Stimulated activated naive B cell treated with anti-CD40 and anti-IgM and Interleukin-4, amounts not matched to agents 10 μg/mL and 1 μg/mL and 100 μg/mL, for 72 hours (primary cell): Measurements from ENCODE around the gene BHLHE23.

Source experiments
- ATAC-seq, 2 donors: fragments of 150-1000 bp; cut with Tn5 transposase; replicated peaks; 2 replicates each; pipeline ENCODE4 v1.10.0; 2021; ENCODE audit warnings: moderate library complexity in 1 of 2
- DNase-seq: peaks from one replicate; pipeline ENCODE4 v3.0.0; 2021
- H3K27ac Mint-ChIP-seq: one replicate; pipeline ENCODE4 v1.8.0; 2022; ENCODE audit warnings: mild to moderate bottlenecking, mixed read lengths
- H3K27me3 Mint-ChIP-seq, 2 donors: one replicate each; pipeline ENCODE4 v1.8.0; 2022; ENCODE audit warnings: mixed read lengths in 2 of 2
- H3K36me3 Mint-ChIP-seq, 2 donors: one replicate each; pipeline ENCODE4 v1.8.0; 2022; ENCODE audit warnings: mixed read lengths in 2 of 2, mild to moderate bottlenecking in 1 of 2
- H3K4me1 Mint-ChIP-seq, 2 donors: one replicate each; pipeline ENCODE4 v1.8.0; 2022; ENCODE audit warnings: mixed read lengths in 2 of 2, mild to moderate bottlenecking in 1 of 2
- H3K4me3 Mint-ChIP-seq, 2 donors: one replicate each; pipeline ENCODE4 v1.8.0; 2022; ENCODE audit warnings: mild to moderate bottlenecking in 2 of 2, mixed read lengths in 2 of 2, moderate library complexity in 1 of 2
- H3K9me3 Mint-ChIP-seq, 2 donors: one replicate each; pipeline ENCODE4 v1.8.0; 2022; ENCODE audit warnings: mixed read lengths in 2 of 2, mild to moderate bottlenecking in 1 of 2

Gene BHLHE23

DNA sequence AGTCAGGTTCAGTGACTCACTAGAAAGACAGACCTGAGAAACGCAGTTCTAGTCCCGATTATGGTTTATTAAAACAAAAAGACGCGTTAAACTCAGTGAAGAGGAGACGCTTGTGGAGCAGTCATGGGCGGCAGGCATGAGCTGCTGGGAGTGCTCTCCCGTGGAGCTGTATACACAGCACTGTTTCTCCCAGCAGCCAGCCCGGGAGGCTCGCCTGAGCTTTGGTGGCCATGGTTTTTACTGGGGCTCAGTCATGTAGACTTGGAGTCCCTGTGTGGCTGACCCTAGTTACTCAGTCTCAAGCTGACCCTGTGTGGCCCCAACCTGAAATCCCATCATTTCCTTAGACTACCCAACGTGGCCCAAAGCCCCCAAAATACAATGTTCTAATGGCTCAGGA is 41.2 kb upstream of the BHLHE23 start:
- Mint-ChIP-seq H3K36me3 (peaks cover 2 to 3% of the 10 kb centered on the region in 2 donors), H3K27me3 (peaks cover 28 to 36% of the 10 kb centered on the region in 2 donors), H3K27ac (no peak overlapping the region), H3K4me3 (no peak overlapping the region), H3K9me3 (peaks cover 0 to 7% of the 10 kb centered on the region in 2 donors), H3K4me1 (peaks cover 0 to 4% of the 10 kb centered on the region in 2 donors)
- no peak for ATAC-seq
- no peak for DNase-seq

DNA sequence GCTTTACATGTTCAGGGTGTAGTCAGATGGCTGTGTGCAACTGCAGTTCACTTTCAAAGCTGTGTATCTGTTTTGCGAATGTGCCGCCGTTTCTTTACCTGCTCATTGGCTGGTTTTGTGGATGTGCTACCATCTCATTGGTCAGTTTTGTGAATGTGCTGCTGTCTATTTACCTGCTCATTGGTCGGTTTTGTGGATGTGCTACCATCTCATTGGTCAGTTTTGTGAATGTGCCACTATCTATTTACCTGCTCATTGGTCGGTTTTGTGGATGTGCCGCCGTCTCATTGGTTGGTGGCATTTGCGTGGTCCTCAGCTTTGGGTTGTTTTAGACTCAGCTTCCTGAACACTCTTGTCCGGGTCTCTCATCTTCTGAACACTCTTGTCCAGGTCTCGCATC is 40.5 kb upstream of the BHLHE23 start:
- no peak overlapping the region for H3K27ac Mint-ChIP-seq
- H3K9me3 Mint-ChIP-seq: peaks cover 0 to 7% of the 10 kb centered on the region in 2 donors
- H3K4me1 Mint-ChIP-seq: peaks cover 0 to 6% of the 10 kb centered on the region in 2 donors
- no peak for DNase-seq
- no peak for ATAC-seq
- no peak overlapping the region for H3K4me3 Mint-ChIP-seq
- peaks cover 2 to 3% of the 10 kb centered on the region in 2 donors for H3K36me3 Mint-ChIP-seq
- peaks cover 30 to 40% of the 10 kb centered on the region in 2 donors for H3K27me3 Mint-ChIP-seq

DNA sequence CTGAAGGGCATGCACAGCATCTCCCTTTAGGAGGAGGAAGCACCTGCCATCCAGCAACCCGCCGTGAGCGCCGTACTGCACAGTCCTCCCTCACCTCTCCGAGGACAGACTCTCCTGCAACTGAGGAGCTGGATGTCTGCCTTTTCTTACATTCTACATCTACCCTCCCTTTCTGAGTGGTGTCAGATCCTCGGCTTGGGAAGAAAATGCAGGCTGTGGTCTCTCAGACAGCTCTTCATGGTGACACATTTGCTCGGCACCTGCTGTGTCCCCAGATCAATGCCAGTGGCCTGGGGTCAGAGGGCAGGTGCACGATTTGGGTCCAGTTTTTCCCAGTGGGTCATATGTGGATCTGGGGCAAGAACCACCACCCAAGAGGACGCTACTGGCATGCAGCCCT is 40.1 kb upstream of the BHLHE23 start:
- ATAC-seq: no peak
- DNase-seq: no peak
- Mint-ChIP-seq H3K4me3 (no peak overlapping the region), H3K9me3 (peaks cover 0 to 7% of the 10 kb centered on the region in 2 donors), H3K36me3 (peaks cover 2 to 3% of the 10 kb centered on the region in 2 donors), H3K27ac (no peak overlapping the region), H3K27me3 (peaks cover 31 to 44% of the 10 kb centered on the region in 2 donors), H3K4me1 (peaks cover 0 to 6% of the 10 kb centered on the region in 2 donors)

DNA sequence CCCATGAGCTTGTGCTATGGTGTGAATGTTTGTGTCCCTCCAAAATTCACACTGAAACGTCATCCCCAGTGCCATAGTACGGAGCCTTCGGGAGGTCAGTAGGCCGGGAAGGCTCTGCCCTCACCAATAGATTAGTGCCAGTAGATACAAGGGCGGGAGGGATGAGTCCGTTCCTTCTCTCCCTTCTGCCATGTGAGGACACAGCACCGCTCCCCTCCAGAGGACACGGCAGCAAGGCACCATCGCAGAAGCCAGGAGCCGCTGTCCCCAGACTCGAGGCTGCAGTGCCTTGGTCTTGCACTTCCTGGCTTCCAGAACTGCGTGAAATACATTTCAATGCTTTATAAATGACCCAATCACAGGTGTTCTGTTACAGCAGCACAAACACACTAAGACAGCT is 39.2 kb upstream of the BHLHE23 start:
- no peak for ATAC-seq
- peaks cover 2 to 3% of the 10 kb centered on the region in 2 donors for H3K36me3 Mint-ChIP-seq
- H3K4me3 Mint-ChIP-seq: no peak overlapping the region
- peaks cover 0 to 7% of the 10 kb centered on the region in 2 donors for H3K9me3 Mint-ChIP-seq
- peaks cover 0 to 6% of the 10 kb centered on the region in 2 donors for H3K4me1 Mint-ChIP-seq
- peaks cover 34 to 50% of the 10 kb centered on the region in 2 donors for H3K27me3 Mint-ChIP-seq
- H3K27ac Mint-ChIP-seq: no peak overlapping the region
- no peak for DNase-seq

DNA sequence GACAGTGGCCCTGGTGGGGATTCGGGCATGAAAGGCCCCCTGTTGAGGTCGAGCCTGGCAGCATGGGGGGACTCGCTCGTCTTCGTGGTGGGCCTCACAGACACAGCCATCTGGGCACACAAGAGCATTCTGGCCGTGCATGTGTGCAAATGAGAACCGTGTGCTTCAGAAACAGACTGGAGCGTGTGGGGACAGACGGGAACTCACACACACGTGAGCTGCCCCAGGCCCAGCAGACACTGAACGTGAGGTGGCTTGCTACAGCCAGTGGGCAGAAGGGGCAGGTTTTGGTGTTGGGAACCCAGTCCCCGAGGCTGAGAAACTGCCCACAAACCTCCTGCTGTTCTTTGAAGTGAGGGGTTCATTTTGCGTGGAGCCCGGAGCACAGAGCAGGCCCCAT is 38.6 kb upstream of the BHLHE23 start:
- Mint-ChIP-seq H3K27ac (no peak overlapping the region), H3K4me1 (peaks cover 0 to 6% of the 10 kb centered on the region in 2 donors), H3K36me3 (peaks cover 2 to 3% of the 10 kb centered on the region in 2 donors), H3K27me3 (peaks cover 39 to 56% of the 10 kb centered on the region in 2 donors), H3K4me3 (no peak overlapping the region), H3K9me3 (peaks cover 0 to 7% of the 10 kb centered on the region in 2 donors)
- ATAC-seq (no peak), DNase-seq (no peak)

DNA sequence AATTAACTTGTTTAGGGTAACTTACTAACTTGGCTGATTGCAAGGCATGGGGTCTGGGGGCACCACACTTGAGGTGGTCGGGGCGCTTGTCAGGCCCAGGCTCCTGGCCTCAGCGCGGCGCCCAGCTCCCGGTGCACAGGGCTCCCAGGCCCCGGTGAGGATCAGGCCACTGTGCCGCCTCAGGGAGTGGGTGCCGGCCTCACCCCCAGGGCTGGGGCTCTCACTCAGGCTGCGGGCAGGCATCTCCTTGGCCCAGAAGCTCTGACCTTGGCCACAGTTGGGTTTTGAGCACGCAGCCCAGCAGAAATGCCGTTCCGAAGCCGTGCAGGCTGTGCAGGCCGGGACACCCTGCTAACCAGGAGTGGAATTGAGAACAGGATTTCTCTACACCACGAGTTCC is 37.8 kb upstream of the BHLHE23 start:
- H3K27me3 Mint-ChIP-seq: peaks cover 47 to 63% of the 10 kb centered on the region in 2 donors
- peaks cover 2 to 3% of the 10 kb centered on the region in 2 donors for H3K36me3 Mint-ChIP-seq
- peaks cover 0 to 7% of the 10 kb centered on the region in 2 donors for H3K9me3 Mint-ChIP-seq
- H3K27ac Mint-ChIP-seq: no peak overlapping the region
- no peak for DNase-seq
- H3K4me1 Mint-ChIP-seq: peaks cover 0 to 6% of the 10 kb centered on the region in 2 donors
- no peak for ATAC-seq
- no peak overlapping the region for H3K4me3 Mint-ChIP-seq

DNA sequence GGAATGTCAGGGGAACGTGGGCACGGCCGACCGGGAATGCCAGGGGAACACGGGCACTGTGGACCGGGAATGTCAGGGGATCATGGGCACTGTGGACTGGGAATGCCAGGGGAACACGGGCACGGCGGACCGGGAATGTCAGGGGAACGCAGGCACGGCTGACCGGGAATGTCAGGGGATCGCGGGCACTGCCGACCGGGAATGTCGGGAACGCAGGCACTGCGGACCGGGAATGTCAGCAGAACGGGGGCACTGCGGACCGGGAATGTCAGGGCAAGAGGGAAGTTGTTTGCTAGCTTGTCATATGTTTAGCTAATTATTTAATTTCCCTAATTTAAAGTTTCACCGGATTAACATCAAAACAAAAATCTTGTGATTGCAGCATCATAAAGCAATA is 37.4 kb upstream of the BHLHE23 start:
- DNase-seq: no peak
- ATAC-seq: no peak
- peaks cover 0 to 5% of the 10 kb centered on the region in 2 donors for H3K9me3 Mint-ChIP-seq
- H3K27me3 Mint-ChIP-seq: peaks cover 50 to 68% of the 10 kb centered on the region in 2 donors
- peaks cover 0 to 5% of the 10 kb centered on the region in 2 donors for H3K4me1 Mint-ChIP-seq
- no peak overlapping the region for H3K27ac Mint-ChIP-seq
- peaks cover 2% of the 10 kb centered on the region in 2 donors for H3K36me3 Mint-ChIP-seq
- no peak overlapping the region for H3K4me3 Mint-ChIP-seq

DNA sequence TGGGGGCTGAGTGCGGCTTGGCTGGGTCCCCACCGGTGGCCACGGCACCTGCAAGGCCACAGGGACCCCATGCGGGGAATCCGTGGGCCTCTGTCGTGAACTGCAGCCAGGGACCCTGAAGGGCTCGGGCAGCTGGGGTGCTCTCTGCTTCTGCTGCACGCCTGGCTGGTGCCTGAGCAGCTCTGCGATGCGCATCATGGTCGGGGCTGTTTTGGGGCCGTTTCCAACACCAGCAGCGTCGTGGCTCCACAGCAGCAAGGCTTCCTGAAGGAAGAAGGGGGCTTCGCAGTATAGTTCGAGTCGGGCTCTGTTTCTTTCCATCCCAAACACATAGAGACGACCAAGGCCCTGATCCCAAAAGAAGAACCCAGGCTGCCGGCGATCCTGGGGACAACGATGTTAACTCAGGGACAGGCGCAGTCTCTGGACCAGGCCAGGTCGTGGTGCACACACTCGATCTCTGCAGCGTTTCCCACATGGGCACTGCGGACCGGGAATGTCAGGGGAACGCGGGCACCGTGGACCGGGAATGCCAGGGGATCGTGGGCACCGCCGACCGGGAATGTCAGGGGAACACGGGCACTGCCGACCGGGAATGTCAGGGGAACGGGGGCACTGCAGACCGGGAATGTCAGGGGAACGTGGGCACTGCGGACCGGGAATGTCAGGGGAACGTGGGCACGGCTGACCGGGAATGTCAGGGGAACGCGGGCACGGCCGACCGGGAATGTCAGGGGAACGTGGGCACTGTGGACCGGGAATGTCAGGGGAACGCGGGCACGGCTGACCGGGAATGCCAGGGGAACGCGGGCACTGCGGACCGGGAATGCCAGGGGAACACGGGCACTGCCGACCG is 36.8 kb upstream of the BHLHE23 start:
- H3K27me3 Mint-ChIP-seq: peaks cover 50 to 69% of the 10 kb centered on the region in 2 donors
- DNase-seq: no peak
- ATAC-seq: no peak
- H3K4me1 Mint-ChIP-seq: peaks cover 0 to 4% of the 10 kb centered on the region in 2 donors
- peaks cover 0 to 2% of the 10 kb centered on the region in 2 donors for H3K36me3 Mint-ChIP-seq
- H3K27ac Mint-ChIP-seq: no peak overlapping the region
- no peak overlapping the region for H3K4me3 Mint-ChIP-seq
- peaks cover 0 to 4% of the 10 kb centered on the region in 2 donors for H3K9me3 Mint-ChIP-seq

DNA sequence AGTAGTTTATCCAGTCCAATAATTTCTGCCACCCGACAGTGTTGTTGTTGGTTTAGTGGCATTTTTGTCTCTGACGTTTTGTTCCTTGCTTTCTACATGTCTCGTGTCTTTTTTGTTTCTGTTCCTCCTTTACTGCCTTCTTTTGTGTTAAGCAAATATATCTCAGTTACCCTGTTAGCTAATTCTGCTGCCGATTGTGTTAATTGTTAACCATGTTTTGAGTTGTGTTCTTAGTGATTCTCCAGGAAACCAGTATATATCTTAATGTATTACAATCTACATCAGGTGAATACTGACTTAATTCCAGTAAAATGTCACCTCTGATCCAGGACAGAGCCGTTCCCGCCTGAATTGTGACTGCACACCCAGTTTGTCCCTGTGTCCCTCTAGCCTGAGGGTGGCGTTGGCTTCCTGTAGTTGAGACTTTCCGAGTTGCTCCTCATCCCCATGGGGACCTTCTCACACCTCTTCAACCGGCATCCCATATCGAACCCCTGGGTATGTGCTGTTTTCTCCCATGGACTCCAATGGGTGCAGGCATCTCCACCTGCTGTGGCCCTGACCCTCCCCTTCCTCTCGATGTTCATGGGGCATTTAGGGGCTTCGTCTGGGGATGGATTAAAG is 35.8 kb upstream of the BHLHE23 start:
- peak in 1 of 2 donors; percentile 29 for ATAC-seq
- Mint-ChIP-seq H3K4me3 (no peak overlapping the region), H3K4me1 (peaks cover 0 to 4% of the 10 kb centered on the region in 2 donors)

DNA sequence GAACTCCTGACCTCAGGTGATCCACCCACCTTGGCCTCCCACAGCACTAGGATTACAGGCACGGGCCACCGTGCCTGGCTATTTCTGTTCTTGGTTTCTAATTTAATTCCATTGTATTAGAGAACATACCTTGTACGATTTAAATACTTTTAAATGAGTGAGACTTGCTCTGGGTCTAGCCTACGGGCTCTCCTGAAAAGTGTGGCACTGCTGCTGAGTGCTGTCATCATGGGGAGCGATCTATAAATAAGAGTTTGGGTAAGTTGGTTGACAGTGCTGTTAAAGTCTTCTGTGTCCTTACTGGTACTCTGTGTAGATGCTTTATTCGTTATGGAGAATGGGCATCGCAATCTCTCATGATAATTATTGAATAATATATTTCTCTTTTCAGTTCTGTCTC is 35.0 kb upstream of the BHLHE23 start:
- no peak for DNase-seq
- no peaks in the 10 kb centered on the region for H3K9me3 Mint-ChIP-seq
- H3K4me1 Mint-ChIP-seq: peaks cover 0 to 4% of the 10 kb centered on the region in 2 donors
- H3K27ac Mint-ChIP-seq: no peak overlapping the region
- peaks cover 65 to 75% of the 10 kb centered on the region in 2 donors for H3K27me3 Mint-ChIP-seq
- H3K36me3 Mint-ChIP-seq: no peaks in the 10 kb centered on the region
- no peak overlapping the region for H3K4me3 Mint-ChIP-seq
- ATAC-seq: no peak

More for the DNA sequence above, 35.8 kb upstream of the BHLHE23 start:
- H3K36me3 Mint-ChIP-seq: peaks cover 0 to 2% of the 10 kb centered on the region in 2 donors
- H3K27ac Mint-ChIP-seq: no peak overlapping the region
- no peak for DNase-seq
- peaks cover 60 to 74% of the 10 kb centered on the region in 2 donors for H3K27me3 Mint-ChIP-seq
- H3K9me3 Mint-ChIP-seq: peaks cover 0 to 2% of the 10 kb centered on the region in 2 donors

DNA sequence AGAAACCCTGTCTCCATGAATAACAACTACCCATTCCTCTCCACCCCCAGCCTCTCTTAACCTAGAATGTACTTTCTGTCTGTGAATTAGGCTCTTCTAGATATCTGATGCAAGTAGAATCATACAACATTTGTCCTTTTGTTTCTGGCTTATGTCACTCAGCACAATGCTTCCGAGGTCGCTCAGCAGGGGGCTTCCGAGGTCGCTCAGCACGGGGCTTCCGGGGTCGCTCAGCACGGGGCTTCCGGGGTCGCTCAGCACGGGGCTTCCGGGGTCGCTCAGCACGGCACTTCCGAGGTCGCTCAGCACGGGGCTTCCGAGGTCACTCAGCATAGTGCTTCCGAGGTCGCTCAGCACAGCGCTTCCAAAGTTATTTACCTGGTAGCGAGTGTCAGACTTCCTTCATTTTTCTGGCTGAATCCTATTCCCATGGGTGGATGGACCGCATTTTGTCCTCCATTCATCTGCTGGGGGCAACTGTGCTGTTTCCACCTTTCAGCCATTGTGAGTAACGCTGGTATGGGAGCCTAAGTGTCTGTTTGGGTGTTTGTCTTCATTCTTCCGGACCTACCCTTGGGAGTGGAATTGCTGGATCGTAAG is 31.0 kb upstream of the BHLHE23 start:
- no peaks in the 10 kb centered on the region for H3K36me3 Mint-ChIP-seq
- H3K27me3 Mint-ChIP-seq: peaks cover 59 to 77% of the 10 kb centered on the region in 2 donors
- ATAC-seq: no peak
- DNase-seq: no peak
- no peak overlapping the region for H3K27ac Mint-ChIP-seq
- H3K4me1 Mint-ChIP-seq: peaks cover 15 to 16% of the 10 kb centered on the region in 2 donors
- H3K4me3 Mint-ChIP-seq: no peak overlapping the region
- H3K9me3 Mint-ChIP-seq: no peaks in the 10 kb centered on the region

DNA sequence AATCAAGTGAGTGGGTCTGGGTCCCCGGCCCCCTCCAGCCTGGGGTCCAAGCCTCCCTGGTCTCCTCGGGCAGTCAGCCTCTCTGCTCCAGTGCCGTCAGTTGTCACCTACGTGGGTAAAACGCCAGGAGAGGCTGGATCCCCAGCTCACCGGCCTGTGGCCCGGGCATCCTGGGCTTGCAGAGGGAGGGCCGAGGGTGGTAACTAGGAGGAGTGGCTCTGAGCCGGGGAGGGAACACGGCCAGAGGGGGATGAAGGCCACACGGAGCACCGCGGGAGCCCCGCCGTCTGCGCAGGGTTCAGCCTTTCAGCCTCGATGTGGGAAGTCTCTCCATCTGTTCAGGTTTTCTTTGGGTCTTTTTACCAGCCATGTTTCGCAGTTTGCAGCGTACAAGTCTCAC is 29.5 kb upstream of the BHLHE23 start:
- Mint-ChIP-seq H3K27ac (no peak overlapping the region), H3K36me3 (no peaks in the 10 kb centered on the region), H3K9me3 (no peaks in the 10 kb centered on the region), H3K27me3 (peaks cover 61 to 79% of the 10 kb centered on the region in 2 donors), H3K4me3 (no peak overlapping the region), H3K4me1 (peaks cover 14 to 20% of the 10 kb centered on the region in 2 donors)
- ATAC-seq (no peak), DNase-seq (no peak)

DNA sequence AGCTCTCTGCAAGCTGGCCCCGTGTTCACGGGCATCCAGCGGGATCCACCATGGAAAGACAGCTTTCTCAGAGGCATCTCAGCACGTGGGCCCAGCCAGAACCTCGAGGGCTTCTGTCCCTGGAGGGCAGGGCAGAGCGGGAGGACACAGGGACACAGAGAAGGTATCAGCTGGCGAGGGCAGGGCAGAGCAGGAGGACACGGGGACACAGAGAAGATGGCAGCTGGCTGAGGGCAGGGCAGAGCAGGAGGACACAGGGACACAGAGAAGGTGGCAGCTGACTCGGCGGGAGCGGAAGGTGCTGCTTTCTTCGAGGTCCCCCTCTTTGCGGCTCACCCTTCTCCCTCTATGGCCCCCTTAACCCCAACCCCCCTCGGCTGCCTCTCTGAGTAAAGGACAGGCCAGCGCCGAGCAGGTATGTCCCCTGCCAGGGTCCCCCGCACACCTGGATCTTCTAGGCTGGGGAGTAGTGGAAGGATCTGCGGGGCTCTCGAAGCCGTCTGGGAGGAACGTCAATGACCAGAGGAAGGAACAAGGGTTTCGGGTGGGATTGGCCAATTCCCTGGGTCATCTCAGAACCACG is 28.9 kb upstream of the BHLHE23 start:
- H3K9me3 Mint-ChIP-seq: no peaks in the 10 kb centered on the region
- no peak for DNase-seq
- no peak overlapping the region for H3K27ac Mint-ChIP-seq
- H3K4me3 Mint-ChIP-seq: no peak overlapping the region
- H3K4me1 Mint-ChIP-seq: peaks cover 14 to 20% of the 10 kb centered on the region in 2 donors
- H3K27me3 Mint-ChIP-seq: peaks cover 56 to 77% of the 10 kb centered on the region in 2 donors
- H3K36me3 Mint-ChIP-seq: no peaks in the 10 kb centered on the region
- no peak for ATAC-seq
